ENCODE results near the gene INPP5A.

INPP5A gene

GRCh38 chr10:132810807-132811700 is 273.5 kb downstream of the INPP5A start:
- no peaks in the 10 kb centered on the region for H3K4me1 ChIP-seq (ENCODE audit: control insufficient read depth, low read depth, low read length)
- no peaks in the 10 kb centered on the region for H3K27me3 ChIP-seq (ENCODE audit: insufficient read depth, low read length, poor library complexity)
- H4K8ac ChIP-seq (ENCODE audit: low read depth, low read length): no peak overlapping the region
- H3K56ac ChIP-seq (ENCODE audit: low read length): no peak overlapping the region
- H2AK5ac ChIP-seq (ENCODE audit: low read length): no peak overlapping the region
- no peak overlapping the region for H2BK120ac ChIP-seq (ENCODE audit: low read depth, low read length)
- DNase-seq: no peak
- H2BK5ac ChIP-seq (ENCODE audit: low read length): no peak overlapping the region
- H4K5ac ChIP-seq (ENCODE audit: low read length): no peak overlapping the region
- no peak overlapping the region for H3K18ac ChIP-seq (ENCODE audit: low read length)
- H3K4me3 ChIP-seq (ENCODE audit: low read length): no peak overlapping the region
- H3K36me3 ChIP-seq (ENCODE audit: control insufficient read depth, insufficient read depth, low read length): no peaks in the 10 kb centered on the region
- no CpG with 5 or more reads among the region's 33 CpGs for WGBS (ENCODE audit: extremely low coverage, insufficient coverage, low lambda C conversion rate)
- no peaks in the 10 kb centered on the region for H3K79me2 ChIP-seq (ENCODE audit: control insufficient read depth, insufficient read depth, low read length)
- H2BK15ac ChIP-seq (replicated peaks; ENCODE audit: low read depth): no peak overlapping the region
- no peak overlapping the region for H3K4ac ChIP-seq (ENCODE audit: low read depth, low read length)
- H3K9ac ChIP-seq (ENCODE audit: low read length): no peak overlapping the region
- no peaks in the 10 kb centered on the region for H3K79me1 ChIP-seq (ENCODE audit: low read length)
- H3K4me2 ChIP-seq (ENCODE audit: low read length): no peak overlapping the region
- no peak overlapping the region for H3K27ac ChIP-seq (ENCODE audit: low read depth, low read length)
- H3K23ac ChIP-seq (ENCODE audit: low read length): no peak overlapping the region

GRCh38 chr10:132811891-132812481 is 274.4 kb downstream of the INPP5A start:
- Histone ChIP-seq H3K23ac (ENCODE audit: low read length) (no peak overlapping the region), H2BK120ac (ENCODE audit: low read depth, low read length) (no peak overlapping the region), H3K79me1 (ENCODE audit: low read length) (no peaks in the 10 kb centered on the region), H4K8ac (ENCODE audit: low read depth, low read length) (no peak overlapping the region), H3K4ac (ENCODE audit: low read depth, low read length) (no peak overlapping the region), H3K27ac (ENCODE audit: low read depth, low read length) (no peak overlapping the region), H3K56ac (ENCODE audit: low read length) (no peak overlapping the region), H2BK5ac (ENCODE audit: low read length) (no peak overlapping the region), H2BK15ac (replicated peaks; ENCODE audit: low read depth) (no peak overlapping the region), H3K4me2 (ENCODE audit: low read length) (no peak overlapping the region), H2AK5ac (ENCODE audit: low read length) (no peak overlapping the region), H3K27me3 (ENCODE audit: insufficient read depth, low read length, poor library complexity) (no peaks in the 10 kb centered on the region), H3K79me2 (ENCODE audit: control insufficient read depth, insufficient read depth, low read length) (no peaks in the 10 kb centered on the region), H3K4me3 (ENCODE audit: low read length) (no peak overlapping the region), H4K5ac (ENCODE audit: low read length) (no peak overlapping the region), H3K36me3 (ENCODE audit: control insufficient read depth, insufficient read depth, low read length) (no peaks in the 10 kb centered on the region), H3K9ac (ENCODE audit: low read length) (no peak overlapping the region), H3K18ac (ENCODE audit: low read length) (no peak overlapping the region), H3K4me1 (ENCODE audit: control insufficient read depth, low read depth, low read length) (no peaks in the 10 kb centered on the region)
- WGBS (ENCODE audit: extremely low coverage, insufficient coverage, low lambda C conversion rate): no CpG with 5 or more reads among the region's 26 CpGs
- DNase-seq: no peak

DNA sequence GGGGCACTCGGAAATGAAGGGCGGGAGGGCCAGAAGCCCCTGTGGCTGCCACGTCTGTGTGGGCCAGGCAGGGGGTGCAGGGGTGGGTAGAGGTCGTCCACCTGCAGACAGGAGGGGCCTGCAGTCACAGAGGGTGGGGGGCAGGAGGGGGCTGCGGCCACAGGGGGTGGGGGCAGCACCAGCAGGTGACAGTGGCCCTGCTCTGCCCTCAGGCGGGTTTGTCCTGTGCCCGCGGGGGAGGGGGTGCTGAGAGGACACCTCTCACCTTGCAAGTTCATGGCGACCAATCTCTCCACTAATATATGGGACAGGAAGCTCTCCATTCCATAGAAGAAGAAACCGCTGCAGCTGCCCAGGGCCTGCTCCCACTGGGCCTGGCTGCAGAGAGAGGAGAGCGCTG is 274.9 kb downstream of the INPP5A start:
- Histone ChIP-seq H3K79me2 (ENCODE audit: control insufficient read depth, insufficient read depth, low read length) (no peaks in the 10 kb centered on the region), H3K9ac (ENCODE audit: low read length) (no peak overlapping the region), H3K4ac (ENCODE audit: low read depth, low read length) (no peak overlapping the region), H2BK5ac (ENCODE audit: low read length) (no peak overlapping the region), H3K27ac (ENCODE audit: low read depth, low read length) (no peak overlapping the region), H3K27me3 (ENCODE audit: insufficient read depth, low read length, poor library complexity) (no peaks in the 10 kb centered on the region), H3K56ac (ENCODE audit: low read length) (no peak overlapping the region), H3K4me2 (ENCODE audit: low read length) (no peak overlapping the region), H3K36me3 (ENCODE audit: control insufficient read depth, insufficient read depth, low read length) (no peaks in the 10 kb centered on the region), H2BK15ac (replicated peaks; ENCODE audit: low read depth) (no peak overlapping the region), H3K4me3 (ENCODE audit: low read length) (no peak overlapping the region), H3K4me1 (ENCODE audit: control insufficient read depth, low read depth, low read length) (no peaks in the 10 kb centered on the region), H3K18ac (ENCODE audit: low read length) (no peak overlapping the region), H3K23ac (ENCODE audit: low read length) (no peak overlapping the region), H4K5ac (ENCODE audit: low read length) (no peak overlapping the region), H2BK120ac (ENCODE audit: low read depth, low read length) (no peak overlapping the region), H4K8ac (ENCODE audit: low read depth, low read length) (no peak overlapping the region), H2AK5ac (ENCODE audit: low read length) (no peak overlapping the region), H3K79me1 (ENCODE audit: low read length) (no peaks in the 10 kb centered on the region)
- WGBS (ENCODE audit: extremely low coverage, insufficient coverage, low lambda C conversion rate): no CpG with 5 or more reads among the region's 11 CpGs
- DNase-seq: no peak

DNA sequence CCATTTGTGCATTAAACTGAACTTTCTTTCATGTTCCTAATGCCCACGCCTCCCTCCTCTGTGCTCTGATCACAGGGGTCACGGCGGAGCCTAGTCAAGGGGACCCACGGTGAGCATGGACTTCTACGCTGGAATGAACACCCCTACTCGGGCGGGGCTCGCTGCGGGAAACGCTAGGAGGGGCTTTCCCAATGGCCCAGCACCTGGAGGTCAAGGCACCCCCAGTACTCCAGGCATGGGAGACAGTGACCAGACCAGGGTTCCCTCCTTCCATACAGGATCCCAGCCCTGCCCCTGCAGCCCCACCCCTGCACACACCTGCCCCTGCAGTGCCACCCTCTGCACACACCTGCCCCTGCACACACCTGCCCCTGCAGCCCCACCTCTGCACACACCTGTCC is 275.4 kb downstream of the INPP5A start:
- Histone ChIP-seq H3K4me3 (ENCODE audit: low read length) (no peak overlapping the region), H2BK15ac (replicated peaks; ENCODE audit: low read depth) (no peak overlapping the region), H3K4me2 (ENCODE audit: low read length) (no peak overlapping the region), H3K79me1 (ENCODE audit: low read length) (no peaks in the 10 kb centered on the region), H3K27ac (ENCODE audit: low read depth, low read length) (no peak overlapping the region), H4K5ac (ENCODE audit: low read length) (no peak overlapping the region), H3K23ac (ENCODE audit: low read length) (no peak overlapping the region), H2BK120ac (ENCODE audit: low read depth, low read length) (no peak overlapping the region), H3K9ac (ENCODE audit: low read length) (no peak overlapping the region), H2BK5ac (ENCODE audit: low read length) (no peak overlapping the region), H3K36me3 (ENCODE audit: control insufficient read depth, insufficient read depth, low read length) (no peaks in the 10 kb centered on the region), H3K79me2 (ENCODE audit: control insufficient read depth, insufficient read depth, low read length) (no peaks in the 10 kb centered on the region), H3K27me3 (ENCODE audit: insufficient read depth, low read length, poor library complexity) (no peaks in the 10 kb centered on the region), H3K4me1 (ENCODE audit: control insufficient read depth, low read depth, low read length) (no peaks in the 10 kb centered on the region), H3K56ac (ENCODE audit: low read length) (no peak overlapping the region), H2AK5ac (ENCODE audit: low read length) (no peak overlapping the region), H3K4ac (ENCODE audit: low read depth, low read length) (no peak overlapping the region), H3K18ac (ENCODE audit: low read length) (no peak overlapping the region), H4K8ac (ENCODE audit: low read depth, low read length) (no peak overlapping the region)
- no peak for DNase-seq
- WGBS (ENCODE audit: extremely low coverage, insufficient coverage, low lambda C conversion rate): no CpG with 5 or more reads among the region's 10 CpGs

DNA sequence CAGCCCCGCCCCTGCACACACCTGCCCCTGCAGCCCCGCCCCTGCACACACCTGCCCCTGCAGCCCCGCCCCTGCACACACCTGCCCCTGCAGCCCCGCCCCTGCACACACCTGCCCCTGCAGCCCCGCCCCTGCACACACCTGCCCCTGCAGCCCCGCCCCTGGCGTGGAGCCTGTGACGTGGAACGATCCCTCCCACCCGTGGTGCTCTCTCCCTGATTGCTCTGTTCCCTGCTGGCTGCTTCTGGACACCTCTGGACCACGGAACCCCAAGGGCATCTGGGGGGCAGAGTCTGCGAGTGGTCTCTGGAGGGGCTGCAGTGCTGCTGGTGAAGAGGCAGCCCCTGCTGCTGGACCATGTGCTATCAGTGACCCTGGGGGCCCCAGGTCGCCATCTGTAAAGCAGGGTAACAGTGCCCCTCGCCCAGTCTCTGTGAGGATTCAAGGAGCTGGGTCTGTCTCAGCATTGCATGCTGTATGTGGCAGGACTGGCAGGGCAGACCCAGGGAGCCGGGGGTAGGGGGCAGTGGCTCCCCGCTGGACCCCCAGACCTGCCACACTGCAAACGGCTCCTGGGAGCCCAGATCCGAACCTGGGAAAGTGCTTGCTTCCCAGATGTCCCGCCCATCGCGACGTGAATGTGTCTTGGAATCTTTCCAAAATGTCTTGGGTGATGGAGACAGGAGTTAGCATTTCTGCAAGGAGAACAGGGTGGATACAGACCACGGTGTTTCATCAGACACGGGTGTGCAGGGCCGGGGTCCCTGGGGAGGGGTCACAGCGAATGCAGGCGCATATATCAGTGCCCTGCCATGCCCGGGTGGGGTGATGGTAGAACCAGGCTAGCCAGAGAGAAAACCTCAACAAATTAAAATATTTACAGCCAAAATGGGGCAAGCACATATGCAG is 276.2 kb downstream of the INPP5A start:
- H3K4ac ChIP-seq (ENCODE audit: low read depth, low read length): no peak overlapping the region
- H2BK15ac ChIP-seq (replicated peaks; ENCODE audit: low read depth): no peak overlapping the region
- H3K4me2 ChIP-seq (ENCODE audit: low read length): no peak overlapping the region
- no peak for DNase-seq
- no peak overlapping the region for H4K8ac ChIP-seq (ENCODE audit: low read depth, low read length)
- H3K4me3 ChIP-seq (ENCODE audit: low read length): no peak overlapping the region
- no peak overlapping the region for H2BK5ac ChIP-seq (ENCODE audit: low read length)
- H3K18ac ChIP-seq (ENCODE audit: low read length): no peak overlapping the region
- H3K27ac ChIP-seq (ENCODE audit: low read depth, low read length): no peak overlapping the region
- no CpG with 5 or more reads among the region's 28 CpGs for WGBS (ENCODE audit: extremely low coverage, insufficient coverage, low lambda C conversion rate)
- H3K23ac ChIP-seq (ENCODE audit: low read length): no peak overlapping the region
- H4K5ac ChIP-seq (ENCODE audit: low read length): no peak overlapping the region
- no peaks in the 10 kb centered on the region for H3K36me3 ChIP-seq (ENCODE audit: control insufficient read depth, insufficient read depth, low read length)
- H3K9ac ChIP-seq (ENCODE audit: low read length): no peak overlapping the region
- no peak overlapping the region for H3K56ac ChIP-seq (ENCODE audit: low read length)
- no peak overlapping the region for H2BK120ac ChIP-seq (ENCODE audit: low read depth, low read length)
- no peaks in the 10 kb centered on the region for H3K27me3 ChIP-seq (ENCODE audit: insufficient read depth, low read length, poor library complexity)
- no peaks in the 10 kb centered on the region for H3K79me2 ChIP-seq (ENCODE audit: control insufficient read depth, insufficient read depth, low read length)
- no peak overlapping the region for H2AK5ac ChIP-seq (ENCODE audit: low read length)
- H3K79me1 ChIP-seq (ENCODE audit: low read length): no peaks in the 10 kb centered on the region
- no peaks in the 10 kb centered on the region for H3K4me1 ChIP-seq (ENCODE audit: control insufficient read depth, low read depth, low read length)

Measured in mesendoderm (in vitro differentiated cells).